OCI-LY3 (cell line): ENCODE results near the gene OR56A4.

ENCODE experiments used
- EZH2phosphoT487 ChIP-seq: fragments of 200-600 bp; shearing (Covaris generic); IDR thresholded peaks from 2 replicates; pipeline ENCODE4 v1.6.1; 2018; ENCODE audit warnings: antibody characterized with exemption, mixed run types, low read depth
- TF ChIP-seq, protein P1 (sequence below): fragments of 200-600, 300-600 bp; sonication (generic); IDR thresholded peaks from 2 replicates; pipeline ENCODE4 v1.5.1; 2014; ENCODE audit warnings: antibody characterized with exemption, low read length, low read depth

DNA sequence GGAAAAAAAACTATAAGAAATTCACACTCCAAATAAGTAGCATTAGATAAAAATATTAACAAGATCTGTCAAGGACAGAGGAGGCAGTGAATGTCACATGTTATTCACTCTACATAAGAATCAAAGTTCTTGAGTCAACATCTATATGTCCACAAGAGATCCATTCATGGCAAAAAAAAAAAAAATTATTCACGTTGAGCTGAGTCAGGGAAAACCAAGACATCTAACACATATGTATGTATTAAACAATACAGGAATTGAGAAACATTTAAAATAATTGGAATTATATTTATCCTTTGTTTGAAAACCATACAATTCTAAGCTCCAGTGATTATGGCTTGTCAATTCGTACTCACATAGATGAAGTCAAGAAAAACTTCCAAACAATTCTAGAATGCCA lies 39.8 kb downstream of the OR56A4 start:
- TF ChIP-seq, protein P1, sequence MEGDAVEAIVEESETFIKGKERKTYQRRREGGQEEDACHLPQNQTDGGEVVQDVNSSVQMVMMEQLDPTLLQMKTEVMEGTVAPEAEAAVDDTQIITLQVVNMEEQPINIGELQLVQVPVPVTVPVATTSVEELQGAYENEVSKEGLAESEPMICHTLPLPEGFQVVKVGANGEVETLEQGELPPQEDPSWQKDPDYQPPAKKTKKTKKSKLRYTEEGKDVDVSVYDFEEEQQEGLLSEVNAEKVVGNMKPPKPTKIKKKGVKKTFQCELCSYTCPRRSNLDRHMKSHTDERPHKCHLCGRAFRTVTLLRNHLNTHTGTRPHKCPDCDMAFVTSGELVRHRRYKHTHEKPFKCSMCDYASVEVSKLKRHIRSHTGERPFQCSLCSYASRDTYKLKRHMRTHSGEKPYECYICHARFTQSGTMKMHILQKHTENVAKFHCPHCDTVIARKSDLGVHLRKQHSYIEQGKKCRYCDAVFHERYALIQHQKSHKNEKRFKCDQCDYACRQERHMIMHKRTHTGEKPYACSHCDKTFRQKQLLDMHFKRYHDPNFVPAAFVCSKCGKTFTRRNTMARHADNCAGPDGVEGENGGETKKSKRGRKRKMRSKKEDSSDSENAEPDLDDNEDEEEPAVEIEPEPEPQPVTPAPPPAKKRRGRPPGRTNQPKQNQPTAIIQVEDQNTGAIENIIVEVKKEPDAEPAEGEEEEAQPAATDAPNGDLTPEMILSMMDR, result no peak
- no peak for TF ChIP-seq EZH2phosphoT487
